Keratinocyte (primary cell): ENCODE results near the gene RBP4. TPM values are rescaled to one million over a fixed set of nuclear protein-coding genes. Genes with fewer than 3 reads are reported as not detected.

ENCODE experiments used
- DNase-seq: peaks from one replicate; pipeline ENCODE4 v3.0.0-alpha.2; 2011; ENCODE audit warnings: low read depth, missing footprints, low spot score
- FAIRE-seq: peaks from 2 replicates; lab custom pipeline; 2011; peaks lifted over from hg19 to GRCh38; lab: Jason Lieb, UNC
- H2AFZ ChIP-seq: 2 replicates; pipeline ENCODE4 v1.6.0; 2012; ENCODE audit warnings: low read length, control low read depth, inconsistent platforms; ENCODE audit not compliant: control insufficient read depth
- H3K27ac ChIP-seq: 2 replicates; pipeline ENCODE4 v1.5.1; 2011; ENCODE audit warnings: low read length; ENCODE audit not compliant: control insufficient read depth, insufficient read depth
- H3K27me3 ChIP-seq: 3 replicates; pipeline ENCODE4 v1.6.0; 2011; ENCODE audit warnings: low read length; ENCODE audit not compliant: control insufficient read depth, insufficient read depth; ENCODE audit errors: extremely low read depth
- H3K36me3 ChIP-seq, 2 experiments: 2 replicates in 1 of 2; 3 replicates in 1 of 2; pipeline ENCODE4 v1.5.1; 2011; ENCODE audit warnings: low read length in 2 of 2, mild to moderate bottlenecking in 1 of 2; ENCODE audit not compliant: control insufficient read depth in 2 of 2, insufficient read depth in 2 of 2; ENCODE audit errors: extremely low read depth in 1 of 2
- H3K4me1 ChIP-seq: 3 replicates; pipeline ENCODE4 v1.5.1; 2011; ENCODE audit warnings: low read length; ENCODE audit not compliant: control insufficient read depth, insufficient read depth; ENCODE audit errors: extremely low read depth
- H3K4me2 ChIP-seq: 3 replicates; pipeline ENCODE4 v1.6.0; 2011; ENCODE audit warnings: low read depth, low read length; ENCODE audit not compliant: control insufficient read depth, insufficient read depth; ENCODE audit errors: extremely low read depth
- H3K4me3 ChIP-seq, 3 experiments: fragments of 200-600 bp in 1 of 3; sonication (generic) in 1 of 3; 2 replicates in 2 of 3; 3 replicates in 1 of 3; pipeline ENCODE4 v1.5.1; 2011 to 2016; ENCODE audit warnings: low read length in 3 of 3, mild to moderate bottlenecking in 3 of 3, control low read depth in 2 of 3, inconsistent platforms in 1 of 3, low read depth in 1 of 3, mixed read lengths in 1 of 3, mixed run types in 1 of 3, moderate library complexity in 1 of 3; ENCODE audit not compliant: control insufficient read depth in 2 of 3, insufficient read depth in 2 of 3; ENCODE audit errors: extremely low read depth in 1 of 3
- H3K79me2 ChIP-seq: 2 replicates; pipeline ENCODE4 v1.6.0; 2012; ENCODE audit warnings: low read length; ENCODE audit not compliant: control insufficient read depth, insufficient read depth
- H3K9ac ChIP-seq: 3 replicates; pipeline ENCODE4 v1.6.0; 2011; ENCODE audit warnings: low read length; ENCODE audit not compliant: control insufficient read depth, insufficient read depth; ENCODE audit errors: extremely low read depth
- H3K9me1 ChIP-seq: 3 replicates; pipeline ENCODE4 v1.6.0; 2011; ENCODE audit warnings: low read length; ENCODE audit not compliant: control insufficient read depth, insufficient read depth; ENCODE audit errors: extremely low read depth
- H3K9me3 ChIP-seq: 2 replicates; pipeline ENCODE4 v1.5.1; 2012; ENCODE audit warnings: low read depth, low read length; ENCODE audit not compliant: control insufficient read depth
- H4K20me1 ChIP-seq: 3 replicates; pipeline ENCODE4 v1.6.0; 2011; ENCODE audit warnings: low read length; ENCODE audit not compliant: control insufficient read depth, insufficient read depth; ENCODE audit errors: extremely low read depth
- EZH2 ChIP-seq: IDR thresholded peaks from one replicate; pipeline ENCODE4 v1.6.1; 2012; ENCODE audit warnings: inconsistent platforms, mild to moderate bottlenecking, low read length, moderate library complexity
- dilution Hi-C: fragments of 300-500 bp; cut with MboI; formaldehyde crosslinking; loops from one replicate; pipeline ENCODE4 v1.7.0; 2020; ENCODE audit warnings: low sequenced_read_pairs; ENCODE audit not compliant: extremely low pct_ligation_motif_present
- polyA plus RNA-seq, 5 experiments: library from polyadenylated mRNA; depleted of rRNA in 3 of 5; stranded (reverse) in 3 of 5; stranded (forward) in 1 of 5; unstranded in 1 of 5; fragments of >200 nt; gene quantifications; 1 replicate in 1 of 5; 2 replicates in 3 of 5; 3 replicates in 1 of 5; pipeline versions ENCODE4 v1.2.1 to v1.2.3, GENCODE V29; 2011 to 2012; ENCODE audit warnings: missing spikeins in 2 of 5, low read depth in 1 of 5, low replicate concordance in 1 of 5
- TF ChIP-seq, protein P1 (sequence below), 3 experiments: IDR thresholded peaks in 1 of 3; conservative IDR thresholded peaks in 1 of 3; optimal IDR thresholded peaks in 1 of 3; 2 replicates in 2 of 3; 3 replicates in 1 of 3; pipeline versions ENCODE3 to v1.5.1; 2011; ENCODE audit warnings: low read length in 3 of 3, mild to moderate bottlenecking in 3 of 3, moderate library complexity in 2 of 3, control low read depth in 1 of 3, inconsistent platforms in 1 of 3; ENCODE audit not compliant: insufficient read depth in 2 of 3; ENCODE audit errors: extremely low read depth in 1 of 3

Gene RBP4
- polyA plus RNA-seq, 1 donor (not counting 4 experiments of a cell fraction or from before 2014, with no cell fraction given), result not detected

DNA sequence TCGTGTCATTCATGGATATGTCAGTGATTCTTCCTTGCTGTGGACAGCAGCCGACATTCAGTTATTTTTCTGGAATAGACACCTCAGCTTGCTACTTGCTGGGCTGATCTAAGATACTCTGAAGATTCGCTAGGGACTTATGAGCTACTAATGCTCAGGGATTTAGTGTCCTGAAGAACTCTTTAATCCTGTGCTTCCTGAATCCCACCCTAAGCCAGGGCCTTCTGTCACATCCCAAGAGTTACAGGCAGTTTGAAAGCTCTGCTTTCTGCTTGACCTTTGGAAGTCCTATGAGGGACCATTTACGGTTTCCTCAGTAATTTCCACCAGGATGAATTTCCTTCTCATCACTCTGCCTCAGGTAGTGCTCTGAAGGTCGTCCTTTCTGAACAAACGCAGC is 11.3 kb upstream of the RBP4 start, which contains the start of gene PDE6C:
Gene PDE6C (plus strand): TSS at position 227 of the 400 bp plus-strand sequence. CDS start 189 bp downstream, outside the sequence.
- no peak for DNase-seq
- no peaks in the 10 kb centered on the region for H4K20me1 ChIP-seq
- H3K9ac ChIP-seq, result no peak within 1 kb of the TSS
- FAIRE-seq, result no peak
- no peaks in the 10 kb centered on the region for H3K9me3 ChIP-seq
- dilution Hi-C loops, result no loop called here
- H3K36me3 ChIP-seq, result no peaks in the 10 kb centered on the region
- H2AFZ ChIP-seq, result no peak within 1 kb of the TSS
- no peak within 1 kb of the TSS for H3K4me3 ChIP-seq
- H3K9me1 ChIP-seq, result no peaks in the 10 kb centered on the region
- H3K79me2 ChIP-seq, result no peaks in the 10 kb centered on the region
- H3K27me3 ChIP-seq, result no peaks in the 10 kb centered on the region
- TF ChIP-seq, protein P1, sequence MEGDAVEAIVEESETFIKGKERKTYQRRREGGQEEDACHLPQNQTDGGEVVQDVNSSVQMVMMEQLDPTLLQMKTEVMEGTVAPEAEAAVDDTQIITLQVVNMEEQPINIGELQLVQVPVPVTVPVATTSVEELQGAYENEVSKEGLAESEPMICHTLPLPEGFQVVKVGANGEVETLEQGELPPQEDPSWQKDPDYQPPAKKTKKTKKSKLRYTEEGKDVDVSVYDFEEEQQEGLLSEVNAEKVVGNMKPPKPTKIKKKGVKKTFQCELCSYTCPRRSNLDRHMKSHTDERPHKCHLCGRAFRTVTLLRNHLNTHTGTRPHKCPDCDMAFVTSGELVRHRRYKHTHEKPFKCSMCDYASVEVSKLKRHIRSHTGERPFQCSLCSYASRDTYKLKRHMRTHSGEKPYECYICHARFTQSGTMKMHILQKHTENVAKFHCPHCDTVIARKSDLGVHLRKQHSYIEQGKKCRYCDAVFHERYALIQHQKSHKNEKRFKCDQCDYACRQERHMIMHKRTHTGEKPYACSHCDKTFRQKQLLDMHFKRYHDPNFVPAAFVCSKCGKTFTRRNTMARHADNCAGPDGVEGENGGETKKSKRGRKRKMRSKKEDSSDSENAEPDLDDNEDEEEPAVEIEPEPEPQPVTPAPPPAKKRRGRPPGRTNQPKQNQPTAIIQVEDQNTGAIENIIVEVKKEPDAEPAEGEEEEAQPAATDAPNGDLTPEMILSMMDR (optimal IDR thresholded peaks at IDR 0.05 in 1 of 3, IDR thresholded peaks at IDR 0.05 in 1 of 3, conservative IDR thresholded peaks at IDR 0.05 in 1 of 3; ENCODE audit: extremely low read depth in 1 of 3, insufficient read depth in 2 of 3, low read length in 3 of 3), result no peak
- no peak for TF ChIP-seq EZH2
- no peak within 1 kb of the TSS for H3K27ac ChIP-seq
- H3K4me2 ChIP-seq, result no peak within 1 kb of the TSS
- H3K4me1 ChIP-seq, result no peaks in the 10 kb centered on the region

DNA sequence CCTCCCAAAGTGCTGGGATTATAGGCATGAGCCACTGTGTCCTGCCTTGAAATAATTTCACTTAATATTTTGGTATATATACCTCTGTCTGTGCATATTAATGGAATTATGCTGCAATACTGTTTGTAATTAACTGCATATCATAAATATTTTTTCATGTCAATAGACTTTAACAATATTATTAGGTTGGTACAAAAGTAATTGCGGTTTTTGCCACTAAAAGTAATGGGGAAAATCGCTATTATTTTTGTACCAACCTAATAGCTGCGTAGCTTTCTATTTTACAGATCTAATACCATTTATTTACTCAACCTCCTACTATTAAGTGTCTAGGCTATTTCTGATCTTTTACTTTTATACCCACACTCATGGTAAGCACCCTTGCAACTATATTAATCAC is 7.4 kb upstream of the RBP4 start:
- Histone ChIP-seq H3K27me3 (peaks cover 7% of the 10 kb centered on the region), H3K9me3 (no peaks in the 10 kb centered on the region), H3K9me1 (no peaks in the 10 kb centered on the region), H3K9ac (no peak overlapping the region), H3K79me2 (no peaks in the 10 kb centered on the region), H3K27ac (no peak overlapping the region), H3K4me3 (no peak overlapping the region), H4K20me1 (no peaks in the 10 kb centered on the region), H3K4me2 (no peak overlapping the region), H3K4me1 (no peaks in the 10 kb centered on the region), H3K36me3 (no peaks in the 10 kb centered on the region), H2AFZ (no peak overlapping the region)
- no peak for TF ChIP-seq EZH2
- TF ChIP-seq, protein P1 (optimal IDR thresholded peaks at IDR 0.05 in 1 of 3, IDR thresholded peaks at IDR 0.05 in 1 of 3, conservative IDR thresholded peaks at IDR 0.05 in 1 of 3; ENCODE audit: extremely low read depth in 1 of 3, insufficient read depth in 2 of 3, low read length in 3 of 3), result no peak
- dilution Hi-C loops, result no loop called here
- DNase-seq, result no peak
- no peak for FAIRE-seq
